ENCODE measurements around the gene KRT222.

Gene KRT222

DNA sequence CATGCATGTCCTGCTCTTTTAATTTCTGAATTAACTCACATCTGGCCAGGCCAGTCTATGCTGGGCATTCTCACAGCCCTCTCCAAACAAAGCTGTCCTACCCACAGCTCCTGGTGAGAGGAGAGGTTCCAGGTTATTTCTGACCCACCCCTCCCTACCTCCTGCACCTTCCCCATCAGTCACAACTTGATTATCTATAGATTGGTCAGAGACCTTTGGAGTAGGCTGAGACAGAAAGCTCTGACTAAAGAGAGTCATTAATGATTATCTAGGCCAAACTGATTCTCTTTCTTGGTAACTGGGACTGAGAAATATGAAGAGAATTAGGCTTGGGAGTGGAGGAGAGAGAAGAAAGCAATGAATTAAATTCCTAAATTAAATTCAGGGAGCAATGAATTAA lies 1.4 kb upstream of the KRT222 start:
- in situ Hi-C loops (cut with HindIII; ENCODE audit: low sequenced_read_pairs) = no loop called here
- no peak for DNase-seq (ENCODE audit: low read depth, low spot score)
- TF ChIP-seq, protein P1, sequence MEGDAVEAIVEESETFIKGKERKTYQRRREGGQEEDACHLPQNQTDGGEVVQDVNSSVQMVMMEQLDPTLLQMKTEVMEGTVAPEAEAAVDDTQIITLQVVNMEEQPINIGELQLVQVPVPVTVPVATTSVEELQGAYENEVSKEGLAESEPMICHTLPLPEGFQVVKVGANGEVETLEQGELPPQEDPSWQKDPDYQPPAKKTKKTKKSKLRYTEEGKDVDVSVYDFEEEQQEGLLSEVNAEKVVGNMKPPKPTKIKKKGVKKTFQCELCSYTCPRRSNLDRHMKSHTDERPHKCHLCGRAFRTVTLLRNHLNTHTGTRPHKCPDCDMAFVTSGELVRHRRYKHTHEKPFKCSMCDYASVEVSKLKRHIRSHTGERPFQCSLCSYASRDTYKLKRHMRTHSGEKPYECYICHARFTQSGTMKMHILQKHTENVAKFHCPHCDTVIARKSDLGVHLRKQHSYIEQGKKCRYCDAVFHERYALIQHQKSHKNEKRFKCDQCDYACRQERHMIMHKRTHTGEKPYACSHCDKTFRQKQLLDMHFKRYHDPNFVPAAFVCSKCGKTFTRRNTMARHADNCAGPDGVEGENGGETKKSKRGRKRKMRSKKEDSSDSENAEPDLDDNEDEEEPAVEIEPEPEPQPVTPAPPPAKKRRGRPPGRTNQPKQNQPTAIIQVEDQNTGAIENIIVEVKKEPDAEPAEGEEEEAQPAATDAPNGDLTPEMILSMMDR (IDR thresholded peaks at IDR 0.05; ENCODE audit: low read depth, low read length) = no peak
- H3K4me3 ChIP-seq (ENCODE audit: low read depth, low read length) = no peak overlapping the region

DNA sequence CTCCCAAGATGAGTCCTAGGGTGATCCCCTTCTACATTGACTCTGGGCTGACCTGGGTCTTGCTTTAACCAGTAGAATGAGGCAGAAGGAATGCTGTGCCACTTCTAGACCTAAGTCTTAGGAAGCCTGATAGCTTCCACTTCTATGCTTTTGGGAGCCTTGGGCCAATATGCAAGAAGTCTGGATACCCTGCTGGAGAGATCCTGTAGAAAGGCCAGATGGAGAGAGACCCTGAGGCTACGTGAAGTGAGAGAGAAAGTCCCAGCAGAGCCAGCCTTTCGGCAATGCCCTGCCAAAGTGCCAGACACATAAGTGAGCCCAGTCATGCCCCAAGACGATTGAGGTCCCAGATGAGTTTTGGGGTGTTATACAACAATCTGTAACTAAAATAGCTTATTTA lies 1.7 kb downstream of the KRT222 start:
- TF ChIP-seq, protein P1 (IDR thresholded peaks at IDR 0.05; ENCODE audit: low read depth, low read length) = no peak
- no peak for DNase-seq (ENCODE audit: low read depth, low spot score)
- in situ Hi-C loops (cut with HindIII; ENCODE audit: low sequenced_read_pairs) = no loop called here
- H3K4me3 ChIP-seq (ENCODE audit: low read depth, low read length) = no peak overlapping the region

DNA sequence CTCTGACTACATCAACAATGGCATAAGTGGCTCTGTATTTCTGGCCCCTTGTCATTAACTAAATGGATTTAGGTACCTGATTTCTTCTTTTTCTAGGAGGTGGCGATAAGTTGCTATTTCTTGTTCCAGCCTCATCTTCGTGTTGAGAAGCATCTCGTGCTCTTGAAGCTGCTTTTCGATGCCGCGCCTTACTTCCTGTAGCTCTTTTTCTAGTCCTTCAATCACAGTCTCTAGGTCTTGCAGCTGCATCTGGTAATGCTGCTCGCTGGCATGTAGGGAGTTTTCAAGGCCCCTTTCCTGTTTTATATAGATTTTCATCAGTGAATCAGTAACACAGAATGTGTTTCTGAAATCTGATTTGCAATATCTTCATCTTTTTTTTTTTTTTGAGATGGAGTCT lies 5.1 kb downstream of the KRT222 start:
- DNase-seq (ENCODE audit: low read depth, low spot score) = no peak
- TF ChIP-seq, protein P1 (IDR thresholded peaks at IDR 0.05; ENCODE audit: low read depth, low read length) = no peak
- no peak overlapping the region for H3K4me3 ChIP-seq (ENCODE audit: low read depth, low read length)
- in situ Hi-C loops (cut with HindIII; ENCODE audit: low sequenced_read_pairs) = no loop called here

DNA sequence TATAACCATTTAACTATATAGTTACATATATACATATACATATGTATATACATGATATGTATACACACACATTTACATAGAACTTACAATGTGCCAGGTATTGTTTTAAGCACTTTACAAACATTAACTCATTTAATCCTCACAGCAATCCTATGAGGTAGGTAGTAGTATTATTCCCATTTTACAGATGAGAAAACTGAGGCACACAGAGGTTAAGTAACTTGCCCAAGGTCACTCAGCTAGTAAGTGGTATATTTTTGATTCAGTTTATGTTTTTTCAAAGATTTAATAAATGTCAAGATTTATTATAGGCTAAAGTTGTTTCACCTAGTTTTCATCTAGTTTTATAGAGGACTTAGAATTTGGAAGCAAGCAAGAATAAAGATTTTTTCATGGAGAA lies 6.6 kb downstream of the KRT222 start:
- in situ Hi-C loops (cut with HindIII; ENCODE audit: low sequenced_read_pairs) = no loop called here
- no peak for DNase-seq (ENCODE audit: low read depth, low spot score)
- TF ChIP-seq, protein P1 (IDR thresholded peaks at IDR 0.05; ENCODE audit: low read depth, low read length) = no peak
- no peak overlapping the region for H3K4me3 ChIP-seq (ENCODE audit: low read depth, low read length)

DNA sequence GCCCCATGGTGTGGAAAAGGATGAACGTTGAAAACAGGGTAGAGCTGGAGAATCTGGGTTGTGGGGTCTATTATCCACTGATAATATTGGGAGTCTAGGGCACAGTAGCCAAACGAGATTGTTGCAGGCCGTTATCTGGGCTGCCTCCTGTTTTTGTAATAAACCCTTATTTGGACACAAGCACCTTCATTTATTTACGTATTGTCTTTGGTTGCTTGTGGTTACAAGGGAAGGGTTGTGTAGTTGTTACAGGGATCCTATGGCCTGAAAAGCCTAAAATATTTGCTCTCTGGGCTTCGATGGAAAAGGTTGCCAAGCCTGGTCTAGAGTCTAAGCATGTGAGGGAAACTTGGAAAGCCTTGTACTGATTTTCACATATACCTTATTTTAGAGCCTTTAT lies 13.0 kb downstream of the KRT222 start:
- in situ Hi-C loops (cut with HindIII; ENCODE audit: low sequenced_read_pairs) = no loop called here
- no peak for DNase-seq (ENCODE audit: low read depth, low spot score)
- no peak overlapping the region for H3K4me3 ChIP-seq (ENCODE audit: low read depth, low read length)
- TF ChIP-seq, protein P1 (IDR thresholded peaks at IDR 0.05; ENCODE audit: low read depth, low read length) = no peak

DNA sequence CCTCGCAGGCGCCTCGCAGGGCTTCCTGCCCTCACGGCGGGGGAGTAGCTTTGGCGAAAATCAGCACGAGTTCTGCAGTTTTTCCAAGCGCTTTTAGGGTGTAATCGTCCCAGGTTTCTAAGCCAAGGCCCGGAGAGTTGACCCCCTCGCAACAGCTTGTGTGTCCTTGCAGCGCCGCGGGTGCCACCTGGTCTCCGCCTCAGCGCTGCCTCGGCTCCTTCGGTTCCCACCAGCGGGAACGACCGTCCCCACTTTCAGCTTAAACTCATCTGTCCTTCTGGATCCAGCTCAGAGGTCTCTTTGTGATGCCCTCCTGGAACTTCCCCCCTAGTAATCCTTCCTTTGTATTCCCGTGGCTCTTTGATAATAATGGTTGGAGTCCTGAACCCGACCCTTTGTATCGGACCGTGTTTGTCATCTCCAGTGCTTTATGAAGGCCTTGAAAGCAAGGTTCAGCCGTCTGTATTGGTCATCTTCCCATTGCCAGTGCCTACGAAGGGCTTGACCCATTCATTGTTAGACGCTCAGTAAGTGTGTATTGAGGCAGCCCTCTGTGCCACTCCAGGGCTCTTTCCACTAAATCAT lies 16.5 kb downstream of the KRT222 start:
- TF ChIP-seq, protein P1 (IDR thresholded peaks at IDR 0.05; ENCODE audit: low read depth, low read length) = no peak
- DNase-seq (ENCODE audit: low read depth, low spot score) = no peak
- in situ Hi-C loops (cut with HindIII; ENCODE audit: low sequenced_read_pairs) = no loop called here
- H3K4me3 ChIP-seq (ENCODE audit: low read depth, low read length) = peak overlapping the region; percentile 63

Data from astrocyte of the spinal cord (primary cell).